Panc1 (cell line): ENCODE measurements around the gene PRAMEF12. TPM values are rescaled to one million over a fixed set of nuclear protein-coding genes. Genes with fewer than 3 reads are reported as not detected.

Source experiments
- ATAC-seq: fragments of 200-7000 bp; cut with Tn5 transposase; 2 replicates; pipeline ENCODE4 v1.9.1; 2020; ENCODE audit warnings: mild to moderate bottlenecking, moderate library complexity
- BruUV-seq: library from RNA; stranded (reverse); fragments of 400-500 nt; replicated peaks from 2 replicates; lab custom pipeline; 2021; lab: Mats Ljungman, UMichigan
- CTCF ChIA-PET: fragments of 300-600 bp; sonication (Branson Sonifier 250); formaldehyde crosslinking; loops from one replicate; lab custom pipeline; 2022; ENCODE audit warnings: antibody characterized with exemption; lab: Charles Lee
- POLR2A ChIA-PET: fragments of 300-600 bp; sonication (Branson Sonifier 250); formaldehyde crosslinking; loops from one replicate; lab custom pipeline; 2022; ENCODE audit warnings: antibody characterized with exemption; lab: Charles Lee
- DNase-seq: peaks from one replicate; pipeline ENCODE4 v3.0.0-alpha.2; 2010; ENCODE audit warnings: low read depth, low spot score
- H3K27ac ChIP-seq: 2 replicates; pipeline ENCODE4 v1.5.1; 2011; ENCODE audit warnings: mild to moderate bottlenecking, low read length, inconsistent platforms
- H3K27me3 ChIP-seq: fragments of 200-500 bp; sonication (Bioruptor generic); 2 replicates; pipeline ENCODE4 v1.6.0; 2014; ENCODE audit warnings: low read length, inconsistent platforms; ENCODE audit not compliant: control insufficient read depth, insufficient read depth
- H3K36me3 ChIP-seq: fragments of 200-500 bp; sonication (Bioruptor generic); 2 replicates; pipeline ENCODE4 v1.5.1; 2014; ENCODE audit warnings: inconsistent platforms, mild to moderate bottlenecking, low read length, moderate library complexity; ENCODE audit not compliant: control insufficient read depth, insufficient read depth
- H3K4me1 ChIP-seq: 2 replicates; pipeline ENCODE4 v1.5.1; 2011; ENCODE audit warnings: inconsistent platforms, mild to moderate bottlenecking, low read length, moderate library complexity; ENCODE audit not compliant: control insufficient read depth, insufficient read depth
- H3K4me3 ChIP-seq, 2 experiments: 2 replicates each; pipeline ENCODE4 v1.5.1; 2011 to 2012; ENCODE audit warnings: low read depth in 2 of 2, low read length in 2 of 2, mild to moderate bottlenecking in 2 of 2, inconsistent platforms in 1 of 2, moderate library complexity in 1 of 2
- H3K9me3 ChIP-seq: fragments of 200-500 bp; sonication (Bioruptor generic); 2 replicates; pipeline ENCODE4 v1.5.1; 2014; ENCODE audit warnings: low read depth, mild to moderate bottlenecking, inconsistent platforms, low read length, moderate library complexity; ENCODE audit not compliant: control insufficient read depth, insufficient read depth
- CTCF ChIP-seq: fragments of 450-650 bp; IDR thresholded peaks from 2 replicates; pipeline ENCODE4 v1.5.1; 2017; ENCODE audit warnings: mild to moderate bottlenecking
- POLR2AphosphoS5 ChIP-seq: IDR thresholded peaks from 2 replicates; pipeline ENCODE4 v1.6.1; 2012; ENCODE audit warnings: mild to moderate bottlenecking, low read depth, low read length, moderate library complexity
- REST ChIP-seq, 2 experiments: IDR thresholded peaks; 2 replicates each; pipeline ENCODE4 v1.6.1; 2011 to 2012; ENCODE audit warnings: low read depth in 2 of 2, control low read depth in 1 of 2, low read length in 1 of 2, mild to moderate bottlenecking in 1 of 2, moderate library complexity in 1 of 2; ENCODE audit not compliant: insufficient read depth in 1 of 2
- SIN3A ChIP-seq: IDR thresholded peaks from 2 replicates; pipeline ENCODE4 v1.6.1; 2012; ENCODE audit warnings: low read depth, mild to moderate bottlenecking, low read length, moderate library complexity, borderline replicate concordance; ENCODE audit not compliant: insufficient read depth
- TCF7L2 ChIP-seq: IDR thresholded peaks from 2 replicates; pipeline ENCODE4 v1.6.1; 2011; ENCODE audit warnings: mild to moderate bottlenecking, low read depth, low read length, inconsistent platforms
- in situ Hi-C: cut with HindIII; loops from 2 replicates; pipeline ENCODE4 v1.10.0; 2016; ENCODE audit warnings: low sequenced_read_pairs, low pct_unique_long_range_greater_than_20kb
- intact Hi-C: fragments of 100-400 bp; cut with micrococcal nuclease; formaldehyde crosslinking; loops from one replicate; pipeline ENCODE4 v1.10.0; 2022; ENCODE audit not compliant: unreplicated experiment
- total RNA-seq: library from RNA; stranded (reverse); gene quantifications from one replicate; pipeline ENCODE4 v1.2.1, GENCODE V29; 2021; ENCODE audit not compliant: unreplicated experiment

Gene PRAMEF12
- total RNA-seq, 1 experiment from 2014 or later, result not detected

- POLR2A ChIA-PET, result no interaction called here
- TF ChIP-seq SIN3A (no peak), TCF7L2 (no peak), CTCF (no peak), POLR2AphosphoS5 (no peak), REST (IDR thresholded peaks at IDR 0.05; ENCODE audit: insufficient read depth in 1 of 2, low read depth in 2 of 2, low read length in 1 of 2) (no peak)
- peaks cover 12% of the 10 kb centered on the region; the same call in 1 of the 2 replicates for H3K27me3 ChIP-seq
- DNase-seq, result no peak
- H3K4me3 ChIP-seq, result no peak overlapping the region
- no peaks in the 10 kb centered on the region for H3K9me3 ChIP-seq
- CTCF ChIA-PET, result interaction anchor here (0.7 kb wide), 1 partner anchor 71 kb away, joined by 3 read pairs; no protein-coding TSS in a partner anchor
- in situ Hi-C loops, result no loop called here
- H3K36me3 ChIP-seq, result no peaks in the 10 kb centered on the region
- no peak for ATAC-seq
- intact Hi-C loops, result no loop called here
- no peaks in the 10 kb centered on the region for H3K4me1 ChIP-seq
- no peak overlapping the region for H3K27ac ChIP-seq
- no TSS peak for BruUV-seq
Measured at GRCh38 chr1:12762766-12763165, 10.8 kb upstream of the PRAMEF12 start.

- H3K36me3 ChIP-seq, result no peaks in the 10 kb centered on the region
- in situ Hi-C loops, result no loop called here
- H3K4me3 ChIP-seq, result no peak overlapping the region
- TF ChIP-seq CTCF, result no peak
- TF ChIP-seq SIN3A, result no peak
- no peak for TF ChIP-seq TCF7L2
- no peak for TF ChIP-seq POLR2AphosphoS5
- TF ChIP-seq REST (IDR thresholded peaks at IDR 0.05; ENCODE audit: insufficient read depth in 1 of 2, low read depth in 2 of 2, low read length in 1 of 2), result no peak
- ATAC-seq (no peak), DNase-seq (no peak)
- ChIA-PET CTCF (no interaction called here), POLR2A (no interaction called here)
- no peaks in the 10 kb centered on the region for H3K9me3 ChIP-seq
- peaks cover 8% of the 10 kb centered on the region; the same call in 1 of the 2 replicates for H3K27me3 ChIP-seq
- no peak overlapping the region for H3K27ac ChIP-seq
- BruUV-seq, result no TSS peak
- no peaks in the 10 kb centered on the region for H3K4me1 ChIP-seq
- intact Hi-C loops, result no loop called here
Measured at GRCh38 chr1:12763479-12763878, 10.1 kb upstream of the PRAMEF12 start.
